ENCODE data around the gene SAE1.

Gene SAE1

GRCh38 chr19:47106821-47107201 lies 23.8 kb upstream of the SAE1 start:
- Histone ChIP-seq H3K27ac (ENCODE audit: low read length) (no peak overlapping the region), H3K36me3 (ENCODE audit: insufficient read depth, low read length) (peaks cover 52% of the 10 kb centered on the region), H3K9ac (ENCODE audit: low read depth, low read length) (no peak overlapping the region), H3K79me2 (ENCODE audit: insufficient read depth, low read length) (peaks cover 100% of the 10 kb centered on the region), H2AFZ (ENCODE audit: low read depth, low read length) (no peak overlapping the region), H3K4me3 (ENCODE audit: low read depth in 1 of 2, low read length in 2 of 2) (no peak overlapping the region), H4K20me1 (ENCODE audit: insufficient read depth, low read length) (peaks cover 34% of the 10 kb centered on the region; the same call in 1 of the 2 replicates), H3K4me2 (ENCODE audit: insufficient read depth, low read length) (no peak overlapping the region), H3K4me1 (ENCODE audit: insufficient read depth, low read length) (peaks cover 44% of the 10 kb centered on the region), H3K9me3 (ENCODE audit: insufficient read depth, low read length, severe bottlenecking) (no peaks in the 10 kb centered on the region), H3K27me3 (ENCODE audit: insufficient read depth, low read length, poor library complexity) (no peaks in the 10 kb centered on the region)
- no peak for DNase-seq
- no peak for ATAC-seq (ENCODE audit: insufficient read depth, low read depth)
- no peak for TF ChIP-seq CTCF (IDR thresholded peaks at IDR 0.05; ENCODE audit: borderline replicate concordance, extremely low read depth, low read length, poor library complexity, severe bottlenecking)

GRCh38 chr19:47107202-47107952 lies 23.3 kb upstream of the SAE1 start:
- Histone ChIP-seq H4K20me1 (ENCODE audit: insufficient read depth, low read length) (peaks cover 29% of the 10 kb centered on the region; the same call in 1 of the 2 replicates), H3K27ac (ENCODE audit: low read length) (no peak overlapping the region), H2AFZ (ENCODE audit: low read depth, low read length) (no peak overlapping the region), H3K4me3 (ENCODE audit: low read depth in 1 of 2, low read length in 2 of 2) (no peak overlapping the region), H3K79me2 (ENCODE audit: insufficient read depth, low read length) (peaks cover 97% of the 10 kb centered on the region), H3K9me3 (ENCODE audit: insufficient read depth, low read length, severe bottlenecking) (no peaks in the 10 kb centered on the region), H3K4me1 (ENCODE audit: insufficient read depth, low read length) (peaks cover 44% of the 10 kb centered on the region), H3K27me3 (ENCODE audit: insufficient read depth, low read length, poor library complexity) (no peaks in the 10 kb centered on the region), H3K36me3 (ENCODE audit: insufficient read depth, low read length) (peaks cover 51% of the 10 kb centered on the region), H3K4me2 (ENCODE audit: insufficient read depth, low read length) (peak overlapping the region; percentile 14; the same call in 1 of the 2 replicates), H3K9ac (ENCODE audit: low read depth, low read length) (no peak overlapping the region)
- ATAC-seq (ENCODE audit: insufficient read depth, low read depth) = no peak
- TF ChIP-seq CTCF (IDR thresholded peaks at IDR 0.05; ENCODE audit: borderline replicate concordance, extremely low read depth, low read length, poor library complexity, severe bottlenecking) (no peak), EZH2 (IDR thresholded peaks at IDR 0.05; ENCODE audit: borderline replicate concordance, low read depth, low read length, severe bottlenecking) (no peak)
- DNase-seq = no peak

DNA sequence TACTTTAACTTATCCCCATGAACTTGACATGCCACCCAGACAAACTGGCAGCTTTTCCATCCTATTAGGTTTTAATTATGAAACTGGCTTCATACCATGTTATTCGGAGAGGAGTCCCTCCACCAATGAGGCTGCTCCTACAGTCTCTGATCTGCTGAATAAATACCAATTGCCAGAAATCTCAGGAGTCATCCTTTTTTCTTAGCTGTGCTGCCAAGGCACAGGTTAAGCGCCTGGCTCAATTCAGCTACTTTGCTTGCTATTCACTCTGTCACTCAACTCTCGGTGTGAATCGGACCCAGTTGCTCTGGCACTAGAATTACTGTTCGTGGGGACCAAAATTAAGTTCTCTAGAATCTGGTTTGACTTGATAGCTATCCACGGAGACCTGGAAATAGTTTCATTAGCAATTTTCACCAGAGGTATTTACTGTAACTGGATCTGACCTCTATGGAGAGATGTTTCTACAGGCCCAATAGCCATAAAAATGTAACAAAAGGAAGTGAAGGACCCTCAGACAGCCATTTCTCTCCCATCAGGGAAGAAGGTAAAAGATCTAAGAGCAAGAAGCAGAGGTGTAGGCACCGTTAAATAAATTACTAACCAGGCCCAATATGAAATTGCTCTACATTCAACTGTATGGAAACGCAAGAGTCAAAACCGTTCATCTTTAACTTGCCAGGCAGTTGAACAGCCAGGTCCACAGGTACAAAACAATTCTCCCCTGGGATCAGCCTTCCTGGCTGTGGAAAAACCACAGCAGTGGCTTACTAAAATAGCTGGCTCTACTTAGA lies 22.5 kb upstream of the SAE1 start:
- H3K9me3 ChIP-seq (ENCODE audit: insufficient read depth, low read length, severe bottlenecking) = no peaks in the 10 kb centered on the region
- H3K36me3 ChIP-seq (ENCODE audit: insufficient read depth, low read length) = peaks cover 46% of the 10 kb centered on the region
- H3K4me2 ChIP-seq (ENCODE audit: insufficient read depth, low read length) = peak overlapping the region; percentile 16; the same call in 1 of the 2 replicates
- TF ChIP-seq CTCF (IDR thresholded peaks at IDR 0.05; ENCODE audit: borderline replicate concordance, extremely low read depth, low read length, poor library complexity, severe bottlenecking) = no peak
- TF ChIP-seq EZH2 (IDR thresholded peaks at IDR 0.05; ENCODE audit: borderline replicate concordance, low read depth, low read length, severe bottlenecking) = no peak
- no peak overlapping the region for H2AFZ ChIP-seq (ENCODE audit: low read depth, low read length)
- no peaks in the 10 kb centered on the region for H3K27me3 ChIP-seq (ENCODE audit: insufficient read depth, low read length, poor library complexity)
- peaks cover 23% of the 10 kb centered on the region; the same call in 1 of the 2 replicates for H4K20me1 ChIP-seq (ENCODE audit: insufficient read depth, low read length)
- no peak overlapping the region for H3K4me3 ChIP-seq (ENCODE audit: low read depth in 1 of 2, low read length in 2 of 2)
- H3K4me1 ChIP-seq (ENCODE audit: insufficient read depth, low read length) = peaks cover 44% of the 10 kb centered on the region
- H3K79me2 ChIP-seq (ENCODE audit: insufficient read depth, low read length) = peaks cover 89% of the 10 kb centered on the region
- H3K27ac ChIP-seq (ENCODE audit: low read length) = peak overlapping the region; percentile 33; the same call in 1 of the 2 replicates
- peak overlapping the region; percentile 12 for H3K9ac ChIP-seq (ENCODE audit: low read depth, low read length)
- DNase-seq = no peak
- ATAC-seq (ENCODE audit: insufficient read depth, low read depth) = no peak

Data from DND-41 (cell line).